Suppressor macrophage treated with lipopolysaccharide for 4 hours (primary cell): ENCODE data around the gene SLCO4A1.

Source experiments
- DNase-seq: peaks from one replicate; pipeline ENCODE4 v3.0.0-alpha.2; 2020

The SLCO4A1 gene

DNA sequence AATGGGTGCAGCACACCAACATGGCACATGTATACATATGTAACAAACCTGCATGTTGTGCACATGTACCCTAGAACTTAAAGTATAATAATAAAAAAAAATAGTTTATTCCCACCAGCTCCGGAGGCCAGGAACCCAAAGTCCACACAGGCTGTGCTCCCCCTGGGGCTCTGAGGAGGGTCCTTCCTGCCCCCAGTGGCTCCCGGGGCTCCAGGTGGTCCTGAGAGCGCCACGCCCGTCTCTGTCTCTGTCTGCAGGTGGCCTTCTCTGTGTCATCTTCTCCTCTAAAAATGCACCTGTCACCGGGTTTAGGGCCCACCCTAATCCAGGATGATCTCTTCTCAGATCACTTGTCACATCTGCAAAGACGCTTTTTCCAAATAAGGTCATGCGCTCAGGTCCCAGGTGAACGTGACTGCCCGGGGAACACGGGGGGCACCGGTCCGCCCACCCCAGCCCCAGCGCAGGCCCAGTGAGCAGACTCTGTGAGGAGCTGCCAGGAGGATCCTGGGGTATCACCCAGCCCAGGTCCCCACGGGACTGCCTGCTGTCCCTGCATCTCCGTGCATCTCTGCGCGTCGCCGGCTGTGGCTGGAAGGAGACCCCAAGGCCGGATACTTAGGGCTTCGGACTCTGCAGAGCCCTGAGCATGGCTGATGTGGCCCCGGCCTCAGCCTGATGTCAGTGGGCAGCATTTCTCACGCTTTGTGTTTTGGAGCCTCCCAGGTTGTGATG lies 11.8 kb downstream of the SLCO4A1 start:
- no peak for DNase-seq

GRCh38 chr20:62655282-62656196 lies 13.2 kb downstream of the SLCO4A1 start:
- DNase-seq = no peak

- DNase-seq = no peak
Measured at GRCh38 chr20:62656197-62656918, 14.1 kb downstream of the SLCO4A1 start.

DNA sequence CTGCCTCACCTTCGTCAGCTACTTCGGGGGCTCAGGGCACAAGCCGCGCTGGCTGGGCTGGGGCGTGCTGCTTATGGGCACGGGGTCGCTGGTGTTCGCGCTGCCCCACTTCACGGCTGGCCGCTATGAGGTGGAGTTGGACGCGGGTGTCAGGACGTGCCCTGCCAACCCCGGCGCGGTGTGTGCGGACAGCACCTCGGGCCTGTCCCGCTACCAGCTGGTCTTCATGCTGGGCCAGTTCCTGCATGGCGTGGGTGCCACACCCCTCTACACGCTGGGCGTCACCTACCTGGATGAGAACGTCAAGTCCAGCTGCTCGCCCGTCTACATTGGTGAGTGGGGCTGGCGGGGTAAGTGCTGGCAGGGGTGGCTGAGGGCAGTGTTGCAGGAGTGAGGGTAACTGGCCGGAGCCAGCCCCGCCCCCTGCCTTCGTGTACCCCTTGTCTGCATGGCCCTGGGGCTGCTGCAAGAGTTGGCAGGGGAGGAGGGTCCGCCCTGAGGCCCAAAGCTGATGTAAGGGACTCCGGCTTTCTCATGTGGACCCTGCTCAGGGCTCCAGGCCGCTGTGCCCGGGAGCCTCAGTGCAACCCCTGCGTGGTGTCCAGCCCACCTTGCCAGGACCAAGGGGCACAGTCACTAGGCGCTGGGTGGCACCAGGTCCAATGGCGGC lies 14.8 kb downstream of the SLCO4A1 start:
- no peak for DNase-seq

- DNase-seq = no peak
Measured at GRCh38 chr20:62657589-62657942, 15.3 kb downstream of the SLCO4A1 start.

DNA sequence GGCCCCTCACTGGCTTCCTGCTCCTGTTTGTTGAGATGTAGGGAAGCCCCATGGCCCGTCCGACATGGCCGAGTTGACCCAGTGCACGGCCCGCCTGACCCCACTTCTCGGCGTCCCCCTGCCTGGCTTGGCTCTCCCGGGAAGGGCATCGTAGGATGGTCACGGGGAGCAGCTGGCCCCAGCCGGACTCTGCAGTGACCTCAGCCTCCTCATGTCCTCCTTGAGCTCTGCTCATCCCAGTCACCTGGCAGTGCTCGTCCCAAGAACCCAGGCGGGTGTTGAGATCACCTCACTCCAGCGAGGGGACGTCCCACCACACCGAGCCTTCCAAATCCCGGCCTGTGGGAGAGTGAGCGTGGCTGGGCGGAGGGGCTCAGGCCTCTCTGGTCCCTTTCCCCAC lies 15.7 kb downstream of the SLCO4A1 start:
- no peak for DNase-seq

- DNase-seq = peak; percentile 68
Measured at GRCh38 chr20:62658593-62659178, 16.4 kb downstream of the SLCO4A1 start.

GRCh38 chr20:62659488-62660239 lies 17.4 kb downstream of the SLCO4A1 start:
- DNase-seq = no peak

DNA sequence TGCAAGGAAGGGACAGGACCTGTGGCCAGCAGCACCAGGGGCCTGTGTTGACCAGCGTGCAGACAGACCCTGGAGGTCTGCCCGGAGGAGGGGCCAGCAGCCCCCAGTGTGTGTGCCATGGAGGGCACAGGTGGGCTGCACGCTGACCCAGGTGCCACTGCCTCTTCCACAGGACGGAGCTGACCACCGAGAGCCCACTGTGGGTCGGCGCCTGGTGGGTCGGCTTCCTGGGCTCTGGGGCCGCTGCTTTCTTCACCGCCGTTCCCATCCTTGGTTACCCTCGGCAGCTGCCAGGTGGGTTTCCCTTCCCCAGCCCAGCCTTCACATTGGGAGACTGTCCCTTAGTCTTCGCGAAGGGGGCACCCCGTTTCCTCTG lies 17.9 kb downstream of the SLCO4A1 start:
- no peak for DNase-seq

- DNase-seq = no peak
Measured at GRCh38 chr20:62660768-62661167, 18.5 kb downstream of the SLCO4A1 start.

GRCh38 chr20:62661647-62662046 lies 19.3 kb downstream of the SLCO4A1 start:
- DNase-seq = no peak

GRCh38 chr20:62662422-62662821 lies 20.1 kb downstream of the SLCO4A1 start:
- DNase-seq = peak; percentile 91

GRCh38 chr20:62663145-62664018 lies 21.1 kb downstream of the SLCO4A1 start:
- no peak for DNase-seq

- DNase-seq = no peak
Measured at GRCh38 chr20:62664019-62664971, 22.0 kb downstream of the SLCO4A1 start.

DNA sequence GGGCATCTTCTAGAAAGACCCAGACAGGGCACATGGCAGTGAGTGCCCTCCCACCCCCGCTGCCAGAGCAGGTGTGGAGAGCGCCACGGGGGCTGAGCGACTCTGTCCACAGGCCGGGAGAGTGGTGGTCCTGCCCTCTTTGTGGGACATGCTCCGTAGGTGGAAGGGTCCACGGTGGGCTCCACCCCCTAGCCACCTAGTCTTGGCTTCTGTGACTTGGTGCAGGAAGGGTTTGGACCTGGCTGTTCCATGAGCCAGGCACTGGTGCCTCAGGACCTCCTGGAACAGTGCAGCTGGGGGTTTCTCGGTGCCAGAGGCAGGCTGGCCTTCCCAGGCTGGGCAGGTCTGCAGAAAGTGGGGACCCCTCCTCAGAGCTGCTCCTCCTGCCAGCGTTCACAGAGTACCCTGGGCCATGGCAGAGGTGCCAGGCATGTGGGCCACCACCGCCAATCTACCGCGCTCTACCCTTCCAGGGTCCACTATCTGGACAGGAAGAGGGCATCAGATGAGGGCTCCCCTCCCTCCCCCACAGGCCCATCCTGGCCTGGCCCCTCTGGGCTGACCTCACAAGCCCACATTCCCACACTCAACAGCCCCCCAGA lies 23.0 kb downstream of the SLCO4A1 start:
- DNase-seq = no peak

- DNase-seq = no peak
Measured at GRCh38 chr20:62665826-62666735, 23.8 kb downstream of the SLCO4A1 start.

DNA sequence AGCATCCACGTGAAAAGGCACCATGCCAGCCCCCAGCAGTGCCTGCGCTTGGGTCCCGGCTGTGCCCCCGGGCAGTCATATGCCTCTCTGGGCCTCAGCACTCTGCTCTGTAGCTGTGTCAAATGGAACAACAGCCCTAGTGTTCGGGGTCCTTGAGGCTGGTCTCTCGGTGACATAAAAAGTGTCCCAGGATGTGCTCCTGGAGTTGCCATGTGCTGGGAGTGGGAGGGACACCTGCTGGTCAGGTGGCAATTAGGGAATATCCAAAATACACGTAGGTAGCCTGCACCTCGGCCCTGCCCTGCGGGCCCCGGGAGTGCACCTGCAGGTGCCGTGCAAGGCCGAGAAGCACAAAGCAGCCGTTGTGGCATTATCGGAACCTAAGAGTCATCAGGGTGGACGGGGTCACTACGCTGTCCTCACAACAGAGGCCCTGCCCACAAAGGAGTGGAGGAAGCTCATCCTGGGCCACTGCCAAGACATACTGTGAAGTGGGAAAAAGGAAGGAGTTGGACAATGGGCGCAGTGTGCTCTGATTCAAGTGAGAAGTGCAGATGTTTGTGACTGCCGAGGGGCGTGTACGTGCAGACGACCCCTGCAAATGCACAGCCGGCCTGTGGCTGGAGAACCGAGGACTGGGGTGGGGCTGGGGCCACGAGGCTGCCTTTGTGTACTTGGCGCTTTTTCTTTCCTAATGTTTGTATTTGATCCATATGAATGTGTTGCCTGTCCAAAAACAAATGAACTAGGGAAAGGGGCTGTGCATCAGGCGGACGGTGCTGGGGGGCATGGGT lies 24.6 kb downstream of the SLCO4A1 start:
- peak; percentile 82 for DNase-seq
